CD4-positive, alpha-beta T cell (primary cell): Measurements from ENCODE around the gene TNS1. TPM values are rescaled to one million over a fixed set of nuclear protein-coding genes. Genes with fewer than 3 reads are reported as not detected.

Experiments
- ATAC-seq: fragments of 200-7000 bp; cut with Tn5 transposase; one replicate; pipeline ENCODE4 v1.10.0; 2022; ENCODE audit warnings: mild to moderate bottlenecking; ENCODE audit not compliant: poor library complexity
- CTCF ChIA-PET: fragments of 350-600 bp; sonication (Branson Sonifier 250); formaldehyde crosslinking; loops from one replicate; lab custom pipeline; 2021; ENCODE audit warnings: antibody characterized with exemption, inconsistent platforms; lab: Charles Lee
- POLR2A ChIA-PET: fragments of 350-600 bp; sonication (Branson Sonifier 250); formaldehyde crosslinking; loops from one replicate; lab custom pipeline; 2021; ENCODE audit warnings: antibody characterized with exemption, inconsistent platforms; lab: Charles Lee
- DNase-seq, 14 experiments: peaks; one replicate each; pipeline ENCODE4 v3.0.0-alpha.2; 2013 to 2020; ENCODE audit warnings: mixed read lengths in 2 of 14
- H3K27ac ChIP-seq, 2 donors: one replicate each; pipeline versions ENCODE4 v1.5.1 to v1.7.0; 2013; ENCODE audit warnings: low read length in 2 of 2, low read depth in 1 of 2, mild to moderate bottlenecking in 1 of 2
- H3K27me3 ChIP-seq, 2 experiments: 1 replicate in 1 of 2; 2 replicates in 1 of 2; pipeline versions ENCODE4 v1.6.1 to v1.7.0; 2013; ENCODE audit warnings: low read length in 2 of 2, control low read depth in 1 of 2, mild to moderate bottlenecking in 1 of 2, moderate library complexity in 1 of 2; ENCODE audit not compliant: insufficient read depth in 2 of 2, control insufficient read depth in 1 of 2
- H3K36me3 ChIP-seq: one replicate; pipeline ENCODE4 v1.6.1; 2013; ENCODE audit warnings: low read length, control low read depth; ENCODE audit not compliant: insufficient read depth
- H3K4me1 ChIP-seq: one replicate; pipeline ENCODE4 v1.6.1; 2013; ENCODE audit warnings: low read length, control low read depth; ENCODE audit not compliant: insufficient read depth
- H3K4me3 ChIP-seq: one replicate; pipeline ENCODE4 v1.5.1; 2013; ENCODE audit warnings: mild to moderate bottlenecking, low read length, moderate library complexity
- H3K9me3 ChIP-seq, 2 experiments: 1 replicate in 1 of 2; 2 replicates in 1 of 2; pipeline versions ENCODE4 v1.6.1 to v1.7.0; 2013; ENCODE audit warnings: low read length in 2 of 2, mild to moderate bottlenecking in 2 of 2, control low read depth in 1 of 2, moderate library complexity in 1 of 2; ENCODE audit not compliant: control insufficient read depth in 1 of 2, insufficient read depth in 1 of 2
- H3K27ac Mint-ChIP-seq: one replicate; pipeline ENCODE4 v1.8.0; 2020; ENCODE audit warnings: mixed read lengths
- H3K27me3 Mint-ChIP-seq: one replicate; pipeline ENCODE4 v1.8.0; 2021; ENCODE audit warnings: mixed read lengths
- H3K36me3 Mint-ChIP-seq: one replicate; pipeline ENCODE4 v1.8.0; 2021; ENCODE audit warnings: low read depth, mixed read lengths
- H3K4me1 Mint-ChIP-seq: one replicate; pipeline ENCODE4 v1.8.0; 2021; ENCODE audit warnings: low read depth, mixed read lengths
- H3K4me3 Mint-ChIP-seq: one replicate; pipeline ENCODE4 v1.8.0; 2020; ENCODE audit warnings: mild to moderate bottlenecking, mixed read lengths
- H3K9me3 Mint-ChIP-seq: one replicate; pipeline ENCODE4 v1.8.0; 2020; ENCODE audit warnings: mixed read lengths
- CTCF ChIP-seq: fragments of 200-600 bp; IDR thresholded peaks from one replicate; pipeline ENCODE4 v1.8.0; 2022; ENCODE audit warnings: antibody characterized with exemption, mild to moderate bottlenecking
- intact Hi-C, 2 experiments: fragments of 100-400 bp; cut with DNase I in 1 of 2; cut with micrococcal nuclease in 1 of 2; formaldehyde crosslinking; loops; one replicate each; pipeline versions ENCODE4 v1.15.1 to v1.9.0; 2023 to 2025; cut with DNase I, micrococcal nuclease
- total RNA-seq, 174 experiments: library from RNA in 2 of 174; stranded (reverse) in 2 of 174; gene quantifications; one replicate each; pipeline ENCODE4 v1.2.3 and lab custom pipeline; 2021 to 2026

TNS1 gene
- total RNA-seq, 2 experiments from 2014 or later: 0.25 to 0.34 TPM

- TF ChIP-seq CTCF: no peak
- ATAC-seq (no peak), DNase-seq (no peak)
- H3K9me3 Mint-ChIP-seq: no peaks in the 10 kb centered on the region
- no peak overlapping the region for H3K27ac Mint-ChIP-seq
- POLR2A ChIA-PET: no interaction called here
- CTCF ChIA-PET: no interaction called here
- Histone ChIP-seq H3K27ac (no peak overlapping the region), H3K9me3 (no peaks in the 10 kb centered on the region), H3K4me1 (no peaks in the 10 kb centered on the region), H3K36me3 (no peaks in the 10 kb centered on the region), H3K27me3 (peaks cover 0 to 5% of the 10 kb centered on the region in 2 experiments), H3K4me3 (no peak overlapping the region)
- intact Hi-C loops: no loop called here
- no peak overlapping the region for H3K4me3 Mint-ChIP-seq
- H3K36me3 Mint-ChIP-seq: no peaks in the 10 kb centered on the region
- peaks cover 11% of the 10 kb centered on the region for H3K27me3 Mint-ChIP-seq
- no peaks in the 10 kb centered on the region for H3K4me1 Mint-ChIP-seq
Measured at GRCh38 chr2:217972490-217972889, 30.3 kb downstream of the TNS1 start.

GRCh38 chr2:217972037-217972436 is 30.8 kb downstream of the TNS1 start:
- H3K4me3 Mint-ChIP-seq: no peak overlapping the region
- peaks cover 0 to 2% of the 10 kb centered on the region in 2 experiments for H3K27me3 ChIP-seq
- H3K4me3 ChIP-seq: no peak overlapping the region
- no peaks in the 10 kb centered on the region for H3K36me3 ChIP-seq
- H3K27ac ChIP-seq: no peak overlapping the region
- ATAC-seq (no peak), DNase-seq (no peak)
- no peak overlapping the region for H3K27ac Mint-ChIP-seq
- H3K4me1 Mint-ChIP-seq: no peaks in the 10 kb centered on the region
- CTCF ChIA-PET: no interaction called here
- peaks cover 11% of the 10 kb centered on the region for H3K27me3 Mint-ChIP-seq
- no peak for TF ChIP-seq CTCF
- no peaks in the 10 kb centered on the region for H3K4me1 ChIP-seq
- no peaks in the 10 kb centered on the region for H3K9me3 ChIP-seq
- no peaks in the 10 kb centered on the region for H3K9me3 Mint-ChIP-seq
- POLR2A ChIA-PET: no interaction called here
- intact Hi-C loops: no loop called here
- no peaks in the 10 kb centered on the region for H3K36me3 Mint-ChIP-seq

GRCh38 chr2:217971166-217971565 is 31.6 kb downstream of the TNS1 start:
- ChIA-PET POLR2A (no interaction called here), CTCF (no interaction called here)
- Histone ChIP-seq H3K4me1 (no peaks in the 10 kb centered on the region), H3K4me3 (no peak overlapping the region), H3K27ac (no peak overlapping the region), H3K27me3 (peaks cover 0 to 2% of the 10 kb centered on the region in 2 experiments), H3K36me3 (no peaks in the 10 kb centered on the region), H3K9me3 (no peaks in the 10 kb centered on the region)
- no peak overlapping the region for H3K4me3 Mint-ChIP-seq
- ATAC-seq (no peak), DNase-seq (no peak)
- H3K27ac Mint-ChIP-seq: no peak overlapping the region
- peaks cover 11% of the 10 kb centered on the region for H3K27me3 Mint-ChIP-seq
- H3K9me3 Mint-ChIP-seq: no peaks in the 10 kb centered on the region
- intact Hi-C loops: no loop called here
- no peaks in the 10 kb centered on the region for H3K4me1 Mint-ChIP-seq
- H3K36me3 Mint-ChIP-seq: no peaks in the 10 kb centered on the region
- TF ChIP-seq CTCF: no peak
